Left lung (tissue), 10 donors: ENCODE results near the gene IL19. TPM values are rescaled to one million over a fixed set of nuclear protein-coding genes. Genes with fewer than 3 reads are reported as not detected.

Experiments
- ATAC-seq: fragments of 200-7000 bp; cut with Tn5 transposase; one replicate; pipeline ENCODE4 v1.9.1; 2020; ENCODE audit warnings: moderate library complexity
- DNase-seq, 4 donors: peaks; one replicate each; pipeline ENCODE4 v3.0.0-alpha.2; 2013 to 2020
- H3K27ac ChIP-seq, 2 donors: fragments of 200-600 bp; sonication (generic) in 1 of 2; one replicate each; pipeline versions ENCODE4 v1.5.0 to v1.8.0; 2020 to 2021
- H3K27me3 ChIP-seq, 2 donors: fragments of 200-600 bp; sonication (generic) in 1 of 2; one replicate each; pipeline versions ENCODE4 v1.5.0 to v1.8.0; 2020 to 2021
- H3K36me3 ChIP-seq, 2 donors: fragments of 200-600 bp; sonication (generic) in 1 of 2; one replicate each; pipeline versions ENCODE4 v1.5.0 to v1.8.0; 2020 to 2021
- H3K4me1 ChIP-seq, 2 donors: fragments of 200-600 bp; one replicate each; pipeline ENCODE4 v1.8.0; 2021
- H3K4me3 ChIP-seq, 2 donors: fragments of 200-600 bp; sonication (generic) in 1 of 2; one replicate each; pipeline versions ENCODE4 v1.5.0 to v1.8.0; 2020 to 2021; ENCODE audit warnings: mild to moderate bottlenecking in 1 of 2
- H3K9me3 ChIP-seq, 2 donors: fragments of 200-600 bp; sonication (generic) in 1 of 2; one replicate each; pipeline versions ENCODE4 v1.5.0 to v1.8.0; 2020 to 2021
- intact Hi-C, 2 donors: fragments of 100-400 bp; cut with DNase I; formaldehyde crosslinking; loops; one replicate each; pipeline versions ENCODE4 v1.11.2 to v1.14.2; 2022
- polyA plus RNA-seq, 6 donors: library from polyadenylated mRNA; unstranded; fragments of 120-200 nt; gene quantifications; one replicate each; pipeline ENCODE4 v1.2.1, GENCODE V29; 2013; ENCODE audit not compliant: insufficient read length in 6 of 6
- total RNA-seq, 2 donors: library from RNA; stranded (reverse); fragmentation: NEBNext Ultra II Directional; extraction: Animal tissue kit (Norgen Biotek cat#: 25700); gene quantifications; one replicate each; pipeline ENCODE4 v1.2.1, GENCODE V29; 2021
- TF ChIP-seq, protein P1 (sequence below), 2 donors: fragments of 200-600 bp; sonication (generic) in 1 of 2; IDR thresholded peaks; one replicate each; pipeline versions ENCODE4 v1.5.0 to v1.8.0; 2021; ENCODE audit warnings: antibody characterized with exemption in 2 of 2
- donor health status: DM: no; HTN: yes; CAD: no.
- donor health status: DM: no; HTN: no; CAD: no.

IL19 gene
- total and polyA plus RNA-seq, 8 donors = not detected

DNA sequence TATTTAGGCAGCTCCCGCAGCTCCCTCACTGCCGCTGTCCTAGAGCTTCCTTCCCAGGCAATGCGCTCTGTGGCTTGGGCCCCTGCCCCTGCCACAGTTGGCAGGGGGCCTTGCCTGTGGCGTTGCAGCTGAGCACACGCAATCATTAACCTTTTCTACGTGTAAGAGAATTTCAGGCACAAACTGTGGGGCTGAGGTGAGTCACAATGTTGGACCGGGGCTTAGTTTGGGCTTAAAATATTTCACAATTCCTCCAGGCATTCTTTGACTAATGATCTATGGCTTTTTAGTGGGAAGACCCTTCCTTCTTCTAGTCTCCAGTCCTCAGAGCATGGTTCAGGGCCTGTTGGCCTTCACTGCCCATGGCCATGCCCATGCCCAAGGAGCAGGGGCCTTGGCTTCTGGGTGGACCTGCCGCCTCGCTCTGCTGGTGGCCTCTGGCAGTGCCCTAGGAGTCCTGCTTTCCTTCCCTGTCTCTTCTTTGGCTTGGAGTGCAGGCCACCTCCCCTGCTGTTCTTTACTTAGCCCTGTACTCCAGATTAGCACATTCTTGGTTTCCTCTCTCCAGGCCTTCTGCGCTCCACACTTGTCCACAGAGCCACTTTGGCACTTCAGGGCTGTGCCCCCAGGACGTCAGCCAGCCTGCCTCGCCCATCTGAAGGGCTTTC, 46.6 kb upstream of the IL19 start:
- H3K4me1 ChIP-seq = peaks cover 28 to 93% of the 10 kb centered on the region in 2 donors
- H3K27ac ChIP-seq = peak overlapping the region; percentile 73 to 75
- peaks cover 0 to 5% of the 10 kb centered on the region in 2 donors for H3K36me3 ChIP-seq
- peak; percentile 88 for ATAC-seq
- intact Hi-C loops = no loop called here
- H3K9me3 ChIP-seq = no peaks in the 10 kb centered on the region
- H3K4me3 ChIP-seq = no peak overlapping the region
- TF ChIP-seq, protein P1, sequence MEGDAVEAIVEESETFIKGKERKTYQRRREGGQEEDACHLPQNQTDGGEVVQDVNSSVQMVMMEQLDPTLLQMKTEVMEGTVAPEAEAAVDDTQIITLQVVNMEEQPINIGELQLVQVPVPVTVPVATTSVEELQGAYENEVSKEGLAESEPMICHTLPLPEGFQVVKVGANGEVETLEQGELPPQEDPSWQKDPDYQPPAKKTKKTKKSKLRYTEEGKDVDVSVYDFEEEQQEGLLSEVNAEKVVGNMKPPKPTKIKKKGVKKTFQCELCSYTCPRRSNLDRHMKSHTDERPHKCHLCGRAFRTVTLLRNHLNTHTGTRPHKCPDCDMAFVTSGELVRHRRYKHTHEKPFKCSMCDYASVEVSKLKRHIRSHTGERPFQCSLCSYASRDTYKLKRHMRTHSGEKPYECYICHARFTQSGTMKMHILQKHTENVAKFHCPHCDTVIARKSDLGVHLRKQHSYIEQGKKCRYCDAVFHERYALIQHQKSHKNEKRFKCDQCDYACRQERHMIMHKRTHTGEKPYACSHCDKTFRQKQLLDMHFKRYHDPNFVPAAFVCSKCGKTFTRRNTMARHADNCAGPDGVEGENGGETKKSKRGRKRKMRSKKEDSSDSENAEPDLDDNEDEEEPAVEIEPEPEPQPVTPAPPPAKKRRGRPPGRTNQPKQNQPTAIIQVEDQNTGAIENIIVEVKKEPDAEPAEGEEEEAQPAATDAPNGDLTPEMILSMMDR (IDR thresholded peaks at IDR 0.05) = no peak
- no peaks in the 10 kb centered on the region for H3K27me3 ChIP-seq
- peak in 1 of 4 donors; percentile 82 for DNase-seq

DNA sequence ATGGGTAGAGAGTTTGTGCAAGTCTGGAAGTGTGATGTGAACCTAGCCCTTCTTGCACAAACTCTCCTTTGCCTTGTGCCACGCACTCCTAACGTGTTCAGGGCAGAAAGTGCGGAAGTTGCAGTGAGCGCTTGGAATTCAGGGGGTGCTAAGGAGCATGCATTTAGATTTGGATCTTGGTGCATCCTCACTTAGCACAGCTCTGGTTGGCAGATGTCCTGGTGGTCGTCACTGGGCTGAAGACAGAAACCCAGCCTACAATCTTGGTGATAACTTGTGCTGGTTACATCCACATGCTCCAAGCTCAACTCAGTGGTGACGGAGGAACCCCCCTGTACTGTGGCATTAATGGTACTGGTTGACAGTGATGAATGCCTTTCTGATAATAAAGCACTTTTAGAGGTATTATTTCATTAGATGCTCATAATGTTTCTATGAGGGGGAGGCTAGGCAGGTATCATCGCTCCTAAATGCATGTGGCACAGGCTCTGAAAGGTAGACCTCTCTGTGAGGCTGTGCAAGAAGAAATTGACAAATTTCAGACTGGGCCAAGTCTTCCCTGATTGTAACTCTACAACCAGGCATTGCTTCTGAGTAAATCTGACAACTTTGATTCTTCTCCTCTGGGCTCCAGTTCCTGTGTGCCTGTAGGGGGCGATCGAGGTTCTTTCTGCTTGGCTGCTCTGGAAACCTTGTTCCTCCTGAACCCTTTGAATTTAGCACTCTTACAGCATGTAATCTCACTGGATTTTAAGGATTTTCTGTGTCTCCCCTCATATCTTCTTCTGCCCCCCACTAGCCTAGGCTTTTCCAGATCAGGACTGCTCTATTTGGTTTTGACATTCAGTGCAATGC, 45.2 kb upstream of the IL19 start:
- Histone ChIP-seq H3K36me3 (peaks cover 0 to 19% of the 10 kb centered on the region in 2 donors), H3K9me3 (no peaks in the 10 kb centered on the region), H3K27ac (peak overlapping the region; percentile 73 to 75), H3K27me3 (no peaks in the 10 kb centered on the region), H3K4me1 (peaks cover 28 to 80% of the 10 kb centered on the region in 2 donors), H3K4me3 (no peak overlapping the region)
- intact Hi-C loops = loop anchor here in 1 of 2 donors (5.0 kb wide), 1 partner anchor 192 kb away; no protein-coding TSS in a partner anchor
- TF ChIP-seq, protein P1 (IDR thresholded peaks at IDR 0.05) = peak; percentile 52 to 56
- DNase-seq (no peak), ATAC-seq (peak; percentile 45)

DNA sequence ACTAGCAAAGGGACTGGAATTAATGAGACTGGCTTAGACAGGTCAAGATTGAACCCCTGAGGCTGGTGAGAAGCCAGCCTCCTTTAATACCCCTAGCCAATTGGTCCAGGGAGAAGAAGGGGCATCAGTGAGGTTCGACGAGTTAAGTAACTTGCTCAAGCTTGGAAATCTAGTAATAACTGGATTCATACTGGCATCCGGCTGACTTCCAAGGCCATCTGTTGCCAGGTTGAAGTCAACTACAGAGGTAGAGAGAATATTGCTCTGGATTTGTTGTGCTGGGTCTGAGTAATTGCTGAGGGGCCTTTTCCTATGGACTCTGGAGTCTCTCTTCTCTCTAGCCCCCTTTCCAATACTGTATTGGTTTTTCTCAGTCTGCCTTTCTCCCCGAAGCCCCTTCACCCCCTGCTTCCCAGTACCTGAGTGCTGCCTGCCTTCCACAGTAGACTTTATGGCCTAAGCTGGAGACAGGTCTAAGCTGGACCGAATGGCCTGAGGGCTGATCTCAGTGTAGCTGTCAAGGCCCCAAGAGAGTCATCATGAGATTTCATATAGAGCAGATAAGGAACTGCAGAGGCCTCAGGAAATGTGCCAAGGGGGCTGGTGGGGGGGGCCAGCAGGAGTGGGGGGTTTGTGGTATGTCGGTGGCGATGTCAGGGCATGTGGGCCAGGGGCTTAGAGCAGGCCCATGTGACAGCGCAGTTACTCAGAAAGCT, 42.4 kb upstream of the IL19 start:
- Histone ChIP-seq H3K36me3 (peaks cover 5 to 47% of the 10 kb centered on the region in 2 donors), H3K4me1 (peaks cover 22 to 56% of the 10 kb centered on the region in 2 donors), H3K9me3 (no peaks in the 10 kb centered on the region), H3K4me3 (no peak overlapping the region), H3K27ac (no peak overlapping the region), H3K27me3 (no peaks in the 10 kb centered on the region)
- no peak for ATAC-seq
- DNase-seq = no peak
- intact Hi-C loops = loop anchor here in 1 of 2 donors (5.0 kb wide), 1 partner anchor 189 kb away; no protein-coding TSS in a partner anchor
- TF ChIP-seq, protein P1 (IDR thresholded peaks at IDR 0.05) = no peak

DNA sequence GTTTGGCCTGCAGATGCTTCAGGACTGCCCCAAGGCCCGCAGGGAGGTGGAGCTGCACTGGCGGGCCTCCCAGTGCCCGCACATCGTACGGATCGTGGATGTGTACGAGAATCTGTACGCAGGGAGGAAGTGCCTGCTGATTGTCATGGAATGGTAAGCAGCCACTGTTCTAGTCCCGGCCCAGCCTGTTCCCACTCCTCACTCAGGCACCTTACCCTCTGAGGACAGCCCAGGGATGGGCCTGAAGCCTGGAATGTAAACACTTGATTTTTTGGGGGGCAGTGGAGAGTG, 41.9 kb upstream of the IL19 start:
- intact Hi-C loops = loop anchor here in 1 of 2 donors (5.0 kb wide), 1 partner anchor 189 kb away; no protein-coding TSS in a partner anchor
- TF ChIP-seq, protein P1 (IDR thresholded peaks at IDR 0.05) = no peak

More for the DNA sequence above, 41.9 kb upstream of the IL19 start:
- Histone ChIP-seq H3K27ac (no peak overlapping the region), H3K4me3 (no peak overlapping the region), H3K4me1 (peaks cover 17 to 51% of the 10 kb centered on the region in 2 donors), H3K27me3 (no peaks in the 10 kb centered on the region), H3K9me3 (no peaks in the 10 kb centered on the region), H3K36me3 (peaks cover 5 to 52% of the 10 kb centered on the region in 2 donors)
- ATAC-seq (no peak), DNase-seq (no peak)
